HL-60 (cell line): ENCODE measurements around the gene XXYLT1.

Experiments
- DNase-seq, 2 experiments: peaks; one replicate each; pipeline ENCODE4 v3.0.0-alpha.2; 2010 to 2020; ENCODE audit warnings: low read depth in 1 of 2, low spot score in 1 of 2
- H3K27ac ChIP-seq: fragments of 250-450 bp; sonication (Bioruptor Pico); replicated peaks from 2 replicates; pipeline ENCODE4 v1.5.1; 2020; ENCODE audit warnings: mild to moderate bottlenecking, moderate library complexity
- H3K27me3 ChIP-seq: fragments of 250-450 bp; sonication (Bioruptor Pico); 2 replicates; pipeline ENCODE4 v1.5.1; 2021; ENCODE audit warnings: mild to moderate bottlenecking, moderate library complexity; ENCODE audit not compliant: insufficient read depth, poor library complexity, severe bottlenecking
- H3K4me3 ChIP-seq: replicated peaks from 2 replicates; pipeline ENCODE4 v1.5.1; 2011; ENCODE audit warnings: mild to moderate bottlenecking, control low read depth, low read length; ENCODE audit not compliant: insufficient read depth
- GABPA ChIP-seq: IDR thresholded peaks from 2 replicates; pipeline ENCODE4 v1.6.1; 2012; ENCODE audit warnings: low read depth
- POLR2AphosphoS5 ChIP-seq: IDR thresholded peaks from 2 replicates; pipeline ENCODE4 v1.6.1; 2012; ENCODE audit warnings: low read depth
- REST ChIP-seq: IDR thresholded peaks from 2 replicates; pipeline ENCODE4 v1.6.1; 2012; ENCODE audit warnings: low read depth; ENCODE audit not compliant: insufficient replicate concordance
- SPI1 ChIP-seq: IDR thresholded peaks from 2 replicates; pipeline ENCODE4 v1.6.1; 2012; ENCODE audit warnings: low read depth, mild to moderate bottlenecking, borderline replicate concordance
- TF ChIP-seq, protein P1 (sequence below): IDR thresholded peaks from one replicate; pipeline ENCODE4 v1.5.1; 2011; ENCODE audit warnings: low read length, control low read depth, inconsistent platforms; ENCODE audit not compliant: insufficient read depth

Gene XXYLT1

GRCh38 chr3:195137638-195138588 is 133.0 kb downstream of the XXYLT1 start:
- no peaks in the 10 kb centered on the region for H3K27me3 ChIP-seq
- no peak for DNase-seq
- H3K27ac ChIP-seq = no peak overlapping the region
- TF ChIP-seq, protein P1, sequence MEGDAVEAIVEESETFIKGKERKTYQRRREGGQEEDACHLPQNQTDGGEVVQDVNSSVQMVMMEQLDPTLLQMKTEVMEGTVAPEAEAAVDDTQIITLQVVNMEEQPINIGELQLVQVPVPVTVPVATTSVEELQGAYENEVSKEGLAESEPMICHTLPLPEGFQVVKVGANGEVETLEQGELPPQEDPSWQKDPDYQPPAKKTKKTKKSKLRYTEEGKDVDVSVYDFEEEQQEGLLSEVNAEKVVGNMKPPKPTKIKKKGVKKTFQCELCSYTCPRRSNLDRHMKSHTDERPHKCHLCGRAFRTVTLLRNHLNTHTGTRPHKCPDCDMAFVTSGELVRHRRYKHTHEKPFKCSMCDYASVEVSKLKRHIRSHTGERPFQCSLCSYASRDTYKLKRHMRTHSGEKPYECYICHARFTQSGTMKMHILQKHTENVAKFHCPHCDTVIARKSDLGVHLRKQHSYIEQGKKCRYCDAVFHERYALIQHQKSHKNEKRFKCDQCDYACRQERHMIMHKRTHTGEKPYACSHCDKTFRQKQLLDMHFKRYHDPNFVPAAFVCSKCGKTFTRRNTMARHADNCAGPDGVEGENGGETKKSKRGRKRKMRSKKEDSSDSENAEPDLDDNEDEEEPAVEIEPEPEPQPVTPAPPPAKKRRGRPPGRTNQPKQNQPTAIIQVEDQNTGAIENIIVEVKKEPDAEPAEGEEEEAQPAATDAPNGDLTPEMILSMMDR = no peak
- no peak for TF ChIP-seq POLR2AphosphoS5
- no peak for TF ChIP-seq REST
- no peak for TF ChIP-seq SPI1
- H3K4me3 ChIP-seq = no peak overlapping the region

DNA sequence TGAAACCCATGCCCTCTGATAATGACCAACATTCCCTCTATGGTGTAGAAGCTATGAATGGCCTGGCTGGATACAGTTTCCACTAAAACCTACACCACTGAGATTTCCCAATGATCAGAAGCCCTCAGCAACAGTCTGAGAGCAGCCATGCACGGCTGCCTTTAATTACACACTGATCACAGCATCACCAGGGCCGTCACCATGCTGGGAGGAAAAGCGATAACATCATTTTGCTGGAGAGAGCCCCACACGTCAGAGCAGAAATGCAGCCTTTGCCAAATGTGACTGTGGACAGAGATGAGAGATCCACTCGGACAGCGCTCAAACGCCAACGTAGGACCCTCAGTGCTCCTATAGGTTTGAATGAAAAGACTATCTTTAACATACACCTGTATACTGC is 135.0 kb downstream of the XXYLT1 start:
- Histone ChIP-seq H3K4me3 (no peak overlapping the region), H3K27me3 (no peaks in the 10 kb centered on the region), H3K27ac (no peak overlapping the region)
- TF ChIP-seq POLR2AphosphoS5 (no peak), SPI1 (no peak), GABPA (no peak), REST (no peak)
- TF ChIP-seq, protein P1 = no peak
- DNase-seq = no peak

- no peak for TF ChIP-seq GABPA
- DNase-seq = no peak
- Histone ChIP-seq H3K4me3 (no peak overlapping the region), H3K27me3 (no peaks in the 10 kb centered on the region), H3K27ac (no peak overlapping the region)
These were observed 136.5 kb downstream of the XXYLT1 start for GRCh38 chr3:195134431-195134830.

GRCh38 chr3:195133462-195133861 is 137.5 kb downstream of the XXYLT1 start:
- no peak overlapping the region for H3K27ac ChIP-seq
- TF ChIP-seq REST (no peak), SPI1 (no peak), POLR2AphosphoS5 (no peak), GABPA (no peak)
- TF ChIP-seq, protein P1 = no peak
- no peak for DNase-seq
- no peaks in the 10 kb centered on the region for H3K27me3 ChIP-seq
- H3K4me3 ChIP-seq = no peak overlapping the region
